Measurements from ENCODE around the gene CENPB.

Gene CENPB

GRCh38 chr20:3767427-3768341 lies 18.9 kb downstream of the CENPB start, which contains the start of gene ADISSP:
TSS of gene ADISSP (minus strand) at chr20:3767753. CDS start at chr20:3760100, 7,653 bp downstream.
- Mint-ChIP-seq H3K27ac (peak within 1 kb of the TSS; percentile 97 to 98), H3K4me1 (peaks cover 44% of the 10 kb centered on the region), H3K9me3 (no peaks in the 10 kb centered on the region), H3K27me3 (no peaks in the 10 kb centered on the region), H3K4me3 (peak within 1 kb of the TSS; percentile 91 to 97)
- peak; percentile 98 to 99 for DNase-seq
- peak; percentile 92 for ATAC-seq

- ATAC-seq (no peak), DNase-seq (no peak)
- Mint-ChIP-seq H3K4me3 (peak overlapping the region; percentile 91 to 97), H3K27me3 (no peaks in the 10 kb centered on the region), H3K4me1 (peaks cover 44% of the 10 kb centered on the region), H3K9me3 (no peaks in the 10 kb centered on the region), H3K27ac (peak overlapping the region in 1 of 2 donors; percentile 86)
These were observed 19.5 kb downstream of the CENPB start for GRCh38 chr20:3767110-3767426.

- Mint-ChIP-seq H3K4me1 (peaks cover 44% of the 10 kb centered on the region), H3K27me3 (no peaks in the 10 kb centered on the region), H3K4me3 (peak overlapping the region; percentile 91 to 97), H3K9me3 (no peaks in the 10 kb centered on the region), H3K27ac (peak overlapping the region in 1 of 2 donors; percentile 86)
- ATAC-seq, result no peak
- no peak for DNase-seq
These were observed 20.0 kb downstream of the CENPB start for GRCh38 chr20:3766422-3767109.

GRCh38 chr20:3765171-3765882 lies 21.2 kb downstream of the CENPB start:
- Mint-ChIP-seq H3K4me1 (peaks cover 44% of the 10 kb centered on the region), H3K27me3 (no peaks in the 10 kb centered on the region), H3K4me3 (no peak overlapping the region), H3K9me3 (no peaks in the 10 kb centered on the region), H3K27ac (no peak overlapping the region)
- no peak for ATAC-seq
- DNase-seq, result no peak

- peaks cover 44% of the 10 kb centered on the region for H3K4me1 Mint-ChIP-seq
- no peaks in the 10 kb centered on the region for H3K27me3 Mint-ChIP-seq
- no peak for DNase-seq
- H3K4me3 Mint-ChIP-seq, result no peak overlapping the region
- ATAC-seq, result no peak
- H3K9me3 Mint-ChIP-seq, result no peaks in the 10 kb centered on the region
- H3K27ac Mint-ChIP-seq, result peak overlapping the region in 1 of 2 donors; percentile 34
These were observed 21.9 kb downstream of the CENPB start for GRCh38 chr20:3764659-3765058.

- no peak for ATAC-seq
- H3K4me1 Mint-ChIP-seq, result peaks cover 39% of the 10 kb centered on the region
- no peaks in the 10 kb centered on the region for H3K27me3 Mint-ChIP-seq
- H3K27ac Mint-ChIP-seq, result peak overlapping the region in 1 of 2 donors; percentile 34
- H3K9me3 Mint-ChIP-seq, result no peaks in the 10 kb centered on the region
- DNase-seq, result no peak
- no peak overlapping the region for H3K4me3 Mint-ChIP-seq
These were observed 22.6 kb downstream of the CENPB start for GRCh38 chr20:3763671-3764601.

GRCh38 chr20:3760655-3761348 lies 25.7 kb downstream of the CENPB start:
- DNase-seq, result no peak
- H3K27ac Mint-ChIP-seq, result no peak overlapping the region
- no peaks in the 10 kb centered on the region for H3K27me3 Mint-ChIP-seq

GRCh38 chr20:3759884-3760283 lies 26.7 kb downstream of the CENPB start:
- no peak for DNase-seq
- Mint-ChIP-seq H3K4me3 (no peak overlapping the region), H3K4me1 (peaks cover 9% of the 10 kb centered on the region), H3K27me3 (no peaks in the 10 kb centered on the region), H3K9me3 (no peaks in the 10 kb centered on the region), H3K27ac (peak overlapping the region in 1 of 2 donors; percentile 75)
- peak; percentile 8 for ATAC-seq

More at GRCh38 chr20:3760655-3761348, 25.7 kb downstream of the CENPB start:
- Mint-ChIP-seq H3K4me1 (peaks cover 18% of the 10 kb centered on the region), H3K9me3 (no peaks in the 10 kb centered on the region), H3K4me3 (no peak overlapping the region)
- ATAC-seq, result no peak

- DNase-seq, result no peak
- H3K9me3 Mint-ChIP-seq, result no peaks in the 10 kb centered on the region
- H3K4me1 Mint-ChIP-seq, result peaks cover 3% of the 10 kb centered on the region
- H3K4me3 Mint-ChIP-seq, result no peak overlapping the region
- H3K27me3 Mint-ChIP-seq, result no peaks in the 10 kb centered on the region
- H3K27ac Mint-ChIP-seq, result peak overlapping the region in 1 of 2 donors; percentile 75
- ATAC-seq, result no peak
These were observed 27.2 kb downstream of the CENPB start for GRCh38 chr20:3759316-3759823.

- Mint-ChIP-seq H3K4me3 (no peak overlapping the region), H3K4me1 (no peaks in the 10 kb centered on the region), H3K27me3 (no peaks in the 10 kb centered on the region), H3K27ac (no peak overlapping the region), H3K9me3 (no peaks in the 10 kb centered on the region)
- ATAC-seq (no peak), DNase-seq (no peak)
These were observed 28.0 kb downstream of the CENPB start for GRCh38 chr20:3758566-3758965.

GRCh38 chr20:3757268-3757667 lies 29.3 kb downstream of the CENPB start:
- Mint-ChIP-seq H3K27ac (no peak overlapping the region), H3K27me3 (no peaks in the 10 kb centered on the region)
- ATAC-seq, result no peak

GRCh38 chr20:3755814-3756480 lies 30.6 kb downstream of the CENPB start:
- Mint-ChIP-seq H3K4me3 (no peak overlapping the region), H3K27ac (peak overlapping the region in 1 of 2 donors; percentile 87), H3K4me1 (peaks cover 10% of the 10 kb centered on the region), H3K9me3 (no peaks in the 10 kb centered on the region), H3K27me3 (no peaks in the 10 kb centered on the region)
- DNase-seq, result no peak
- no peak for ATAC-seq

More at GRCh38 chr20:3757268-3757667, 29.3 kb downstream of the CENPB start:
- no peak for DNase-seq
- Mint-ChIP-seq H3K4me1 (peaks cover 5% of the 10 kb centered on the region), H3K9me3 (no peaks in the 10 kb centered on the region), H3K4me3 (no peak overlapping the region)

GRCh38 chr20:3755269-3755668 lies 31.3 kb downstream of the CENPB start:
- Mint-ChIP-seq H3K4me1 (peaks cover 10% of the 10 kb centered on the region), H3K27ac (peak overlapping the region in 1 of 2 donors; percentile 87), H3K27me3 (no peaks in the 10 kb centered on the region), H3K4me3 (no peak overlapping the region), H3K9me3 (no peaks in the 10 kb centered on the region)
- ATAC-seq, result no peak
- DNase-seq, result no peak

GRCh38 chr20:3754276-3754630 lies 32.3 kb downstream of the CENPB start:
- Mint-ChIP-seq H3K4me1 (peaks cover 15% of the 10 kb centered on the region), H3K4me3 (no peak overlapping the region), H3K9me3 (no peaks in the 10 kb centered on the region), H3K27ac (no peak overlapping the region), H3K27me3 (peaks cover 1% of the 10 kb centered on the region)
- ATAC-seq, result no peak
- DNase-seq, result no peak
